Stimulated activated CD8-positive, alpha-beta memory T cell treated with anti-CD3 and anti-CD28 coated beads, Interleukin-12 subunit alpha, Interleukin-12 subunit beta, amount 100 ng/mL, for 24 hours (primary cell): ENCODE measurements around the gene FOXC2.

Experiments
- DNase-seq: peaks from one replicate; pipeline ENCODE4 v3.0.0-alpha.2; 2020; ENCODE audit errors: extremely low read depth

Gene FOXC2

GRCh38 chr16:86556576-86556975, 10.1 kb upstream of the FOXC2 start:
- no peak for DNase-seq

GRCh38 chr16:86557587-86557986, 9.0 kb upstream of the FOXC2 start:
- no peak for DNase-seq

- no peak for DNase-seq
Observed at GRCh38 chr16:86558355-86559193, 8.1 kb upstream of the FOXC2 start.

GRCh38 chr16:86559802-86560305, 6.8 kb upstream of the FOXC2 start:
- DNase-seq: no peak

GRCh38 chr16:86562356-86562755, 4.3 kb upstream of the FOXC2 start:
- DNase-seq: no peak

GRCh38 chr16:86563469-86564345, 2.9 kb upstream of the FOXC2 start:
- peak; percentile 54 for DNase-seq

- no peak for DNase-seq
Observed at GRCh38 chr16:86565181-86565631, 1.4 kb upstream of the FOXC2 start.

GRCh38 chr16:86565644-86566511, 751 bp upstream of the FOXC2 start:
- no peak for DNase-seq

GRCh38 chr16:86566966-86567700, 504 bp downstream of the FOXC2 start:
- no peak for DNase-seq

- no peak for DNase-seq
Observed at GRCh38 chr16:86567701-86568581, 1.3 kb downstream of the FOXC2 start.

GRCh38 chr16:86568677-86569623, 2.3 kb downstream of the FOXC2 start:
- no peak for DNase-seq

GRCh38 chr16:86569701-86570447, 3.2 kb downstream of the FOXC2 start:
- no peak for DNase-seq

- DNase-seq: no peak
Observed at GRCh38 chr16:86570558-86571529, 4.2 kb downstream of the FOXC2 start.

GRCh38 chr16:86571530-86571915, 4.9 kb downstream of the FOXC2 start:
- no peak for DNase-seq

- DNase-seq: no peak
Observed at GRCh38 chr16:86572041-86572521, 5.5 kb downstream of the FOXC2 start.

GRCh38 chr16:86572606-86573005, 6.0 kb downstream of the FOXC2 start:
- DNase-seq: no peak

GRCh38 chr16:86573215-86573614, 6.6 kb downstream of the FOXC2 start:
- no peak for DNase-seq
